LNCAP (cell line): ENCODE data around the gene MSMO1.

Source experiments
- TF ChIP-seq, protein P1 (sequence below): fragments of 450-650 bp; IDR thresholded peaks from 2 replicates; pipeline ENCODE4 v1.5.1; 2017; ENCODE audit warnings: mild to moderate bottlenecking

Gene MSMO1

GRCh38 chr4:165369522-165369921 is 42.1 kb downstream of the MSMO1 start:
- TF ChIP-seq, protein P1, sequence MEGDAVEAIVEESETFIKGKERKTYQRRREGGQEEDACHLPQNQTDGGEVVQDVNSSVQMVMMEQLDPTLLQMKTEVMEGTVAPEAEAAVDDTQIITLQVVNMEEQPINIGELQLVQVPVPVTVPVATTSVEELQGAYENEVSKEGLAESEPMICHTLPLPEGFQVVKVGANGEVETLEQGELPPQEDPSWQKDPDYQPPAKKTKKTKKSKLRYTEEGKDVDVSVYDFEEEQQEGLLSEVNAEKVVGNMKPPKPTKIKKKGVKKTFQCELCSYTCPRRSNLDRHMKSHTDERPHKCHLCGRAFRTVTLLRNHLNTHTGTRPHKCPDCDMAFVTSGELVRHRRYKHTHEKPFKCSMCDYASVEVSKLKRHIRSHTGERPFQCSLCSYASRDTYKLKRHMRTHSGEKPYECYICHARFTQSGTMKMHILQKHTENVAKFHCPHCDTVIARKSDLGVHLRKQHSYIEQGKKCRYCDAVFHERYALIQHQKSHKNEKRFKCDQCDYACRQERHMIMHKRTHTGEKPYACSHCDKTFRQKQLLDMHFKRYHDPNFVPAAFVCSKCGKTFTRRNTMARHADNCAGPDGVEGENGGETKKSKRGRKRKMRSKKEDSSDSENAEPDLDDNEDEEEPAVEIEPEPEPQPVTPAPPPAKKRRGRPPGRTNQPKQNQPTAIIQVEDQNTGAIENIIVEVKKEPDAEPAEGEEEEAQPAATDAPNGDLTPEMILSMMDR = no peak

GRCh38 chr4:165370530-165370929 is 43.1 kb downstream of the MSMO1 start:
- TF ChIP-seq, protein P1 = no peak

DNA sequence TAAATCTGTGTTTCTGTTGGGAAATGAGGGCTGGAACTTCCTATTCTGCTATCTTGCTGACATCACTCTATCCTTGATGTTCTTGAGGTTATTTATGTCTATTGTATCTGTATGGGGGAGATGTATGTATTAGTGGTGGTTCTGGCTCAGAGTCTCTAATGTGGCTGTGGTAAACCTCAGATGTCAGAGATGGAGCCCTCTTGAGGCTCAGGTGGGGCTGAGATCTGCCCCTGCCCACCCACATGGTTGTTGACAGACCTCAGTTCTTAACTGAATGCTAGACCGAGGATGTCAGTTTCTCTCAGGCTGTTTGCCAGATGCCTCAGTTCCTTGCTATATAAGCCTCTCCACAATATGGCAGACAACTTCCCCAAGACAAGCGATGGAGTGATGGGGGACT is 48.0 kb downstream of the MSMO1 start:
- TF ChIP-seq, protein P1 = no peak

DNA sequence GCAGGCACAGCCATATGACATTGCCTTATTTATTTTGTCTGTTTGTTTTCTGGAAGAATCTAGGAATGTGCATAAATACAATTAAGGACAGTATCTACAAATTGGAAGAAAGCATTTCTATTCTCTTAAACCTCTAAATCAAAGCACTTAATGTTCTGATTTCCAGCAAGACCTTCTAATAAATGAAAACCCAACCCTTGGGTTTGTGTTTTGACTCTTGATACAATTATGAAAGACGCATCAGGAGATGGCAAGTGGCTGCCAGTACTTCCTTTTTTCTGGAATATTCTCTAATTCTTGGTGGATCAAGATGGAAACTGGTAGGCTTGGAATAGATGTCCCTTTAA is 50.9 kb downstream of the MSMO1 start:
- TF ChIP-seq, protein P1 = no peak

GRCh38 chr4:165378745-165379677 is 51.5 kb downstream of the MSMO1 start, which contains the start of gene CPE:
TSS of gene CPE (plus strand) at chr4:165379008. CDS start at chr4:165379222, 214 bp downstream.
- TF ChIP-seq, protein P1 = peak; percentile 44

- TF ChIP-seq, protein P1 = no peak
Measured at GRCh38 chr4:165379678-165380064, 52.2 kb downstream of the MSMO1 start.

DNA sequence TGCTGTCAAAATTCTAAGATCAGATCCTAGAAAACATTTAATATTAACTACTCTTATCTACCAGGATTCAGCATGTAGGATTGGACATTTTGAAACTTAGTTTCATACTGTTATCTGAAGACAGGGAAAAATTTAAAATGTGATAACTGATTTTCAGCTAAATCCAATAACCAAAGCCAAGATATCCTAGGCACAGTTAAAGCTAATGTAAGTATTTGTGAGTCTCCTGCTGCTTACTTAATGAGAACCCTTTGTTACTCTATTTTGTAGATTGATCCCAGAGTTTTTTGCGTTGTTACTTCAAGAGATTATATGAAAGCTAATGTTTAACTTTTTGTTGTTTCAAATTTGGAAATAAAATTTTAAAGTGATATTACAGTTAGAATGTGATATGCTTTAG is 53.3 kb downstream of the MSMO1 start:
- TF ChIP-seq, protein P1 = no peak
